GM21360 (cell line): Measurements from ENCODE around the gene LILRB5.
"Not testable (repeated sequence)": the region's sequence is repeated elsewhere in the genome, so short reads cannot be mapped to it uniquely, and the experiment has no call there.

Source experiments
- ATAC-seq: cut with Tn5 transposase; IDR thresholded peaks from one replicate; pipeline ENCODE4 v1.9.1; 2021; ENCODE audit warnings: mild to moderate bottlenecking, moderate library complexity; ENCODE audit not compliant: unreplicated experiment

The LILRB5 gene

DNA sequence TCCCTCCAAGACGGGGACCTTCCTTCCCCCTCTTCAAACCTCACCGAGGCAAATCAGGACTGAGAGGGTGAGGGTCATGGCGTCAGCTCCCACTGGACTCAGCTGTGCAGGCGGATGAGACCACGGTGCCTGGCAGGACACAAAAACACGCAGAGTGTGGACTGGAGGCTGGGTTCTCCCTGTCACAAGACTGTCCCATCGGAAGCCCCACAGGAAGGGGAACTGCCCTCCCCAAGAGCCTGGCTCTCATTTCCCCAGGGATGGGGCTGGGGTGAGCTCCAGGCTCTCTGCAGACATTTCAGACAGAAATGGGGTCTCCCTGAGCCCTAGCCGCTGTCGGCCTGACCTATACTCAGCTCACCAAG, at the start of gene LILRB5:
Gene LILRB5 (minus strand): TSS at position 158 of the 365 bp plus-strand sequence. CDS start 80 bp downstream, at position 78.
- no peak for ATAC-seq

DNA sequence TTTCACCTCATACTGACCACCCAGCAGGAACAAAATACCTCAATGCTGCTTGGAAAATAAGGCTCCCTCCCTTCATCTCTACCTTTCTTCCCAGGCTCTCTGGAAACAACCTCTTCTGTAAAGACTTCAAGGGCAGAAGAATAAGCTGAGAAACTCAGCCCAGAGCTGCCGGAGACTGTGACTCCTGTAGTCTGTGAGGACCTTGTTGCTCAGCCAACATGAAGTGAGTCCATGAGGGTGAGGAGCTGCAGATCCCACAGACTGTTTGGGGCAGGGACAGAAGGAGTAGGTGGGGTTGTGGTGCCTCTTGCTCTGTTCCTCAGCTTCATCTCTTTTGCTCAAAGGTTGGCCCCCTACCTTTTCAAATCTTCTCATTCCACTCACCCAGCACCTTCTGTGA, 48.1 kb upstream of the LILRB5 start:
- no peak for ATAC-seq

DNA sequence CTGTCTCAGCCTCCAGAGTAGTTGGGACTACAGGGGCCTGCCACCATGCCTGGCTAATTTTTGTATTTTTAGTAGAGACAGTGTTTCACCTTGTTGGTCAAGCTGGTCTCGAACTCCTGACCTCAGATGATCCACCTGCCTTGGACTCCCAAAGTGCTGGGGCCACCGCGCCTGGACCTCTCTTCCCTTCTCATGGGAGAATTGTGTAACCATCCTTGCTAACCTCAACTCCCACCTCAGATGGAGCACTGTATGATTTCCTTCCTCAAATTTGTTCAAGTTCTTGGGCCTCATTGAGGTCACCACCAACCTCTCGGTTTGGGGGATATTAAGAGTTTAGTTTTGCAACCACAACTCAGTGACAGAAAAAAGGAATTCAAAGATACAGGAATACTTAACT, 45.2 kb upstream of the LILRB5 start:
- ATAC-seq: no peak

DNA sequence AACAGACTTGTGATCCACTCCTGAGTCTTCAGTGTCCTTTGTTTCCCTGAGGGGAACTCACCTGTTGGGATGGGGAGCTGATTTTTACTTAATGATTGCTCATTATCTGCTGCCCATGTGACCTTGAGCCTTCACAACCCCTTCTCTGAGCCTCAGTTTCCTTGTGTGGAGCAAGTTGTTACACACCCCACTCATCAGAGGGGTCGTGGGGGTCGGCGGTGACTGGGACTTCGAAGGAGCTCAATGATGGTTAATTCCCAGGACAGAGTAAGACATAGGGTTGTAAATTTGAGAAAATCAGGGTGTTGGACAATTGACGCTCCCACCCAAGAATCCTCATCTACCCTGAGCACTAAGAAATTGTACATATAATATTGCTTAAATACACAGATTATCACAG, 42.4 kb upstream of the LILRB5 start:
- ATAC-seq: no peak

DNA sequence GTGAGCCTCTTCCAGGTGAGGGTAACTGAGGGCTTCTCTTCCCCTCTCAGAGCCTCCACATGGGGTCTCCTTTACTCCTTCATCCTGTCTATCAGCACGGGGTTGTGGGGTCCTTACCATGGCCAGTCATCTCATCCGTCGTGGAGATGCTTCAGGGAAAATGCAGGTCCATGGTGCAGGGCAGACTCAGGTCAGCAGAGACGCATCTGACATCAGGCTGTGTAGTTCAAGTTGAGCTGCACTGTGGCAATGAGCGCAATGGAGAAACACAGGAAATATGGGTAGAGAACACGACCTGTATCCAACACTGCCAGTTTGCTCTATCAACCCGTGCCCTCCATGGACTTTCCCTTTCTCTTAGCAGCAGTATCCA, 42.0 kb upstream of the LILRB5 start:
- ATAC-seq: no peak

DNA sequence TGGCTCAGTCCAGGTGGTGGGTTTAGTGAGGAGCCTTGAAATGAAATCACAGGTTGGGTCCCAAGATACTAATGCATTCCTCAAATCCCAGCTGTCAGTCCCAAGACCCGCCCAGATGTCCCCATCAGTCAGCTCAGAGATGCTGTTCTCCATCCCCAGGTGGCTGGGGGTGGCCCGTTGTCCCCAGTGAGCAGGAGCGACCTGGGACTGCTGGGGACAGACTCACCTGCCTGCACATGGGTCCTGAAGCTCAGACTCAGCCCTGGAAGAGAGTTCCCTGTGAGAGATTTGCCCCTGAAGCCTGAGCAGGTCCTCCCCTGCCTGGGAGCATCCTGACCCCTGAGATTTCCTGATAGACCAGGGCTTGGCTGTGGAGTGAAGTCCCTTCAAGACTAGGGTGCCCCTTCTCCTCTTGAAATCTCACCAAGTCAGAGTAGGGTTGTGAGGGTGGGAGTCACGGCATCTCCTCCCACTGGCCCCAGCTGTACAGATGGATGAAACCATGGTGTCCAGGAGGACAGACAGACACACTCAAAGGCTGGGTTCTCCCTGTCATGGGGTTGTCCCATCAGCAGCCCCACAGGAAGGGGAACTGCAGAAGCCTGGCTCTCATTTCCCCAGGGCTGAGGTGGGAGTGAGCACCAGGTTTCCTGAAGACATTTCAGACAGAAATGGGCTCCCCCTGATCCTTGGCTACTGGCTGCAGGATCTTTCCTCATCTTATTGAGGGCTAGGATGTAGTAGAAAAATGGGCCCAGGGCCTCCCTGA, 41.5 kb upstream of the LILRB5 start:
- ATAC-seq: no peak

DNA sequence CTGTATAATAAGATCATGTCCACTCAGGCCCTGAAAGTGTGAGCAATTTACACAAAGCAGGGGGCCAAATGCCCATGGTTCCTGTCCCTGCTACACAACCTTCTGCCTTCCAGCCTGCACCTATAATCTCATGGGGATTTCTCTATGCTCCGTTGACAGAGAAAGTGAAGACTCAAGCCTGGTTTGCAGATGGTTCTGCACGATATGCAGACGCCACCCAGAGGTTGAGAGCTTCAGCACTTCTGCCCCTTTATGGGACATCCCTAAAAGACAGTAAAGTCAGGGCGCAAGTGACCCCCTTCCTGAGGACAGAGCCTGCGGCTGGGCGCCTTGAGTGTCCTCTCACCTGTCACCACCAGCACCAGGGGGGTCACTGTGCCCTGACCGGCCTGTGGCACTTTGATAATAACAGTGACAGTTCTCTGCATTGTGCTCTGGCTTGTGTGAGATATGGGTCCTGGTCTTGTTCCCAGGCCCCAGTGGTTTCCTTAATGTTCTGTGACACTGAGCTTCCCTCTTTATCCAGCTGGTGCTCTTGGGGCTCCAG, 40.8 kb upstream of the LILRB5 start:
- ATAC-seq: no peak

DNA sequence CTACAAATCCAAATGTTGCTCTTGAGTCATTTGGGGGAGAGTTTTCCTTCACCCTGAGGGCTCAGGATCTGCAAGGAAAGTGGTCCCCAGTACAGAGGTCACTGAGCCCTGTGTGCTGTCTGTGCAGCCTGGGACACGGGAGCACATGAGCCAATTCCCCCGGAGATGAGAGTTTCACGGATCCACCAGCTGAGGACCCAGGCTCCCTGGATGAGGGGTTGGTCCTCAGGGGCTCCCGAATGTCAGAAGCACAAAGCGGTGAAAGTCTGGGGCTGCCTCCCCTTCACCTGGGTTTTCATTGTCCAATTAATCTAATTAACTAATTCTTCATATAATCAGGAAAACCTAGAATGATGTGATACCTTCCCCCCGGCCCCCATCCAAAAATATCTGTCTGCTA, 37.5 kb upstream of the LILRB5 start:
- ATAC-seq: no peak

DNA sequence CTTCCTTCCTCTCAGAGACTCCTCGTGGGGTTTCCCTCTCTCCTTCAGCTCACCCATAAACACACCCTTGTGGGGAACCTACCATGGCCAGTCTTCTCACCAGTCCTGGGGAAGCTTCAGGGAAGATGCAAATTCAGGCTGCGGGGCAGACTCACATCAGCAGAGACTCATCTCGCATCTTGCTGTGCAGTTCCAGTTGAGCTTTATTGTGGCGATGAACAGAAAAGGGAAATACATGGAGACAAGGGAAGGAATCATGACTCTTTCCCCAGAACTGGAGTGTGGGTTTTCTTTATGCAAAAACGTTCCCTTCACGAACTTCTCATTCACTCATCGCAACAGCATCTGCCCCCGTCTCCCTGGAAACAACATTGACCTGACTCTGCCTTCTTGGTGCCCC, 32.1 kb upstream of the LILRB5 start:
- ATAC-seq: not testable (repeated sequence)

DNA sequence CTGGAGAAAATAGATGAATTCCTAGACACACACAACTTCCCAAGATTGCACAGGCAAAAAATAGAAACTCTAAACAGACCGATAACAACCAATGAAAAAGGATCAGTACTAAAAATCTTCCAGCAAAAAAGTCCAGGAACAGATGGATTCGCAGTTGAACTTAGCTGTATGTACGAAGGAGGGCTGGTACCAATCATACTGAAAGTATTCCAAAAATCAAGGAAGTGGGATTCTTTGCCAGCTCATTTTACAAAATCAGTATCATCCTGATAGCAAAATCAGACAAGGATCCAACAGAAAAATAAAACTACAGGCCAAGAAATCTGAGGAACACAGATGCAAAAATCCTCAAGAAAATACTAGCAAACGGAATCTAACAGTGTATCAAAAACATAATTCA, 30.4 kb upstream of the LILRB5 start:
- ATAC-seq: no peak

DNA sequence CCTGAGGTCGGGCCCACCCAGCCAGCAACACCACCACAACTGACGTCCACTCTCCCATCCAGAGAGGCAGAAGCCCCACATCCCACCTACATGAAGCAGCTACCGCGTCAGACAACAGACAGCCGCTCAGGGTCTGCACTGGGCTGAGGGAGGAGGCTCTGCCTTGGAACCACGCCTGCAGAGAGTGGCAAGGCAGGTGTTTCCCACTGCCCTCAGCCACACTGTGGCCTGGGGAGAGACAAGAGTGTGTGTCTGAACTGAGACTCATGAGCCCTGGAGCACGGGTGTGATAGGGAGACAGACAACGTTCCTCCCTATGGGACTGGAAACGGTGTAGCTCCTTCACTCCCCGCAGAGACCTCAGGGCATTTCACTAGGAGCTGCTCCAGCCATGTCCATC, 29.2 kb upstream of the LILRB5 start:
- not testable (repeated sequence) for ATAC-seq

DNA sequence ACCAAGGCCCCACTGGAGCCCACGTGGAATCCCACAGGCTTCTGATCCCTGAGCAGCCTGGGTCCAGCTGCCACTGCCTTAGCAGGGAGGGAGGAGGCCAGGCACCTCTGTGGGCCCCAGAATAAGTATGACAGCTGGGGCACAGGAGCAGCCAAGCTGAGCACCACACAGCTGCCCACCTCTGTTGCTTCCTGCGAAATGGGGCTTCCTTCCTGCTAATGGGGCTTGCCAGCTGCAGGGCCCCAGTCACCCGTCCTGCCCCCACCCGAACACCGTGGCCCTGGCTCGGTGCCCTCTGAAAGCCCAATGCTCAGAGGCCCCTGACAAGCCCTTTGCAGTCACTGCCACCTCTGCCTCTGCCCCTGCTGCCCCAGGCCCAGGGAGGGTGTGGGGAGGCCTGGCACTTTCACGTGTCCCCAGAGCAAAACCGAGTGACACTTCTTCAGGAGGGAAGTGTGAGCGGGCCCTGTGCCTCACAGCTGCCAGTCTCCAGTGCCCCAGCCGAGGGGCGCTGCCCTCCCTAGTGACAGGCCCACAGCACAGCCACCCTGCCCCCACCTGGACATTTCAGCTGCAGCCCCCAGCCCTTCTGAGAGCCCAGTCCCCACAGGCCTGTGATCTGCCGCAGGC, 28.5 kb upstream of the LILRB5 start:
- not testable (repeated sequence) for ATAC-seq

DNA sequence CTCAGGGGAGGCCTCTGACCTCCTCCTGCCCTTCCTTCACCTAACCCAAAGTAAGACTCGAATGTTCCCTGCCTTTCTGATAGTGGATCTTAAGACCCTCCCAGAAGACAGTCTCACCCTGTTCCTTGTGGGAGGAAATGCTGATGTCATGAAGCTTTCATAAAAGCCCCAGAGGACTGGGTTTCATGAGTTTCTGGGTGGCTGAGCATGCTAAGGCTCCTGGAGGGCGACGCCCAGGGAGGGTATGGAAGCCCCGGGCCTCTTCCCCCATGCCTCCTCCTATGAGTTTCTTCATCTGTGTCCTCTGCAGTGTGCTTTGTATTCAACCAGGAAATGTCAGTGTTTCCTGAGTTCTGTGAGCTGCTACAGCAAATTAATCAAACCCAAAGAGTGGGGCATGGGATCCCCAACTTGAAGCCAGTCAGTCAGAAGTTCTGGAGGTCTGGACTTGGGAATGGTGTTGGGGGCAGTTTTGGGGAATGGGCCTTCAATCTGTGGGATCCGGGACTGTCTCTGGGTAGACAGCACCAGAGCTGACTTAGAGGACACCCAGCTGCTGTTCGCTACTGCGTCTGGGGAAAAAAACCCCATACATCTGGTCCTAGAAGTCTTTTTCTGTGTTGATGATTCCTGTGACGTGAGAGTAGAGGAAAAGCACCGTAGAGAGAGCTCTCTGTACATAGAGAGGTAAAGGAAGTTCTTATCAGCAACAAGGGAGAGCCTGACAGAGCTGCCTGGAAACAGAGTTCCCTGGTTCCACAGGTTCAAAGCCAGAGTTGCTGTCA, 25.8 kb upstream of the LILRB5 start:
- no peak for ATAC-seq

DNA sequence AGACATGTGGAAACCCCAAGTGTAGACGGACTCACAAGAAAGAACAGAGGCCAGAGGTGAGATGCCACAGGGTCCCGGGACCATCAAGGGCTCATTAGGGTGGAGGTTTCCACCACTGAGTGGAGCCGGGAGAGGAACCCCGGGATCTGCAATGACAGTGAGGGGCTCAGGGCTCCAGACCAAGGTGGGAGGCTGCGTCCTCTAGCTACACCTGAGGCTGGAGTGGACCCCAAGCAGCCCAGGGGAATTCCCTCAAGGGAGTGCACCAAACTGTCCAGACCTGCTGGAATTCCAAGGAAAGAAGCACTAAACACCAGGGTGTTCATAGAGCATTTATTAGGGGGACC, 24.6 kb upstream of the LILRB5 start:
- ATAC-seq: not testable (repeated sequence)

DNA sequence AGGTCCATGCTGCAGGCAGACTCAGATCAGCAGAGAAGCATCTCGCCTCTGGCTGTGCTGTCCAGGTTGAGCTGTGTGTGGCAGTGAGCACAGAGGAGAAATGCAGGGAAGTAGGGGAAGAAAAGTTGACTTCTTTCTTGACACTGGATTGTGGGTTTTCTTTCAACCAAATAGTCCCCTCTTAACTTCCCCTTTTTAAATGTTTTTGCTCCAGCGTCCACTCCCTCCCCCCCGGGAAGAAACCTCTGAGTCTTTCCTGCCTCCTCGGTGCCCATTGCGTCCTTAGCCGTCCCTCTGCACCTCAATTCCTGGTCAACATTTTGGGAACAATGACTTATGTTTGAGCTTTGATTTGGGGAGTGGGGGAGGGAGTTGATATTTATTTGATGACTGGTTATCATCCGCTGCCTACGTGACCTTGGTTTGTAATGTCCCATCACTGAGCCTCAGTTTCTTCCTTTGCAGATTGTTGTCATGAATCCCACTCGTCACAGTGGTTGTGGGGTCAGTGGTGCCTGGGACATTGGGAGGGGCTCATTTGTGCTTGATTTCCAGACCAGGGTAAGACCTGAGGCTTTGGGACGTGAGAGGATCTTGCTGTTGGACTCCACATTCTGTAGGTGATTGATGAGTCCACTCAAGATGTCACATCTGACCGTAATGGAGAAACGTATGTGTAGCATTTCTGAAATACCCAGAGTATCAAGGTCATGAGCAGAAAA, 24.1 kb upstream of the LILRB5 start, which contains the start of gene LILRB2:
Gene LILRB2 (minus strand): TSS at position 104 of the 722 bp plus-strand sequence. CDS start 614 bp downstream, outside the sequence.
- no peak for ATAC-seq

DNA sequence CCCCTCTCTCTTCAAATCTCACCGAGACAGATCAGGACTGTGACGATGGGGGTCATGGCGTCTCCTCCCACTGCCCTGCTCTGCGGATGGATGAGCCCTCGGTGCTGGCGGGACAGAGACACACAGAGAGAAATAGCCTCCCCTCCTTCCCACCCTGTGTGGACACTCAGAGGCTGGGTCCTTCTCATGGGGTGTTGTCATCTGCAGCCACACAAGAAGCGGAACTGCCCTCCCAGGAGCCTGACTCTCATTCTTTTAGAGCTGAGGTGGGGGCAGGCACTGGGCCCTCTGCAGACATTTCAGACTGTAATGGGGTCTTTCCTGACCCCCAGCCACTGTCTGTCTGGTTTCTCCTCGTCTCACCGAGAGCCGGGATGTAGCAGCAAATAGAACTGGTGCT, 23.4 kb upstream of the LILRB5 start:
- ATAC-seq: not testable (repeated sequence)

DNA sequence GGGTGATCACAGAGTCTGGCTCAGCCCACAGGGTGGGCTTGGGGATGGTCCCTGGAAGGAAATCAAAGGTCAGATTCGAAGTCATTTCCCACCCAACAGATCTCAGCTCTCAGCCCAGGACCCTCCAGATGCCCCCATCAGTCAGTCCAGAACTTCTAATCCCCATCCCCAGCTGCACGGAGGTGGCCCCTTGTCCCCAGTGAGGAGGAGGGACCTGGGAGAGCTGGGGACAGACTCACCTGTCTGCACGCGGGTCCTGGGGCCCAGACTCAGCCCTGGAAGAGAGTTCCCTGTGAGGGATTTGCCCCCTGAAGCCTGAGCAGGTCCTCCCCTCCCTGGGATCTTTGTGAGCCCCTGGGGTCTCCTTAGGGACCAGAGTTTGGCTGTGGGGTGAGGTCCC, 23.0 kb upstream of the LILRB5 start:
- not testable (repeated sequence) for ATAC-seq

DNA sequence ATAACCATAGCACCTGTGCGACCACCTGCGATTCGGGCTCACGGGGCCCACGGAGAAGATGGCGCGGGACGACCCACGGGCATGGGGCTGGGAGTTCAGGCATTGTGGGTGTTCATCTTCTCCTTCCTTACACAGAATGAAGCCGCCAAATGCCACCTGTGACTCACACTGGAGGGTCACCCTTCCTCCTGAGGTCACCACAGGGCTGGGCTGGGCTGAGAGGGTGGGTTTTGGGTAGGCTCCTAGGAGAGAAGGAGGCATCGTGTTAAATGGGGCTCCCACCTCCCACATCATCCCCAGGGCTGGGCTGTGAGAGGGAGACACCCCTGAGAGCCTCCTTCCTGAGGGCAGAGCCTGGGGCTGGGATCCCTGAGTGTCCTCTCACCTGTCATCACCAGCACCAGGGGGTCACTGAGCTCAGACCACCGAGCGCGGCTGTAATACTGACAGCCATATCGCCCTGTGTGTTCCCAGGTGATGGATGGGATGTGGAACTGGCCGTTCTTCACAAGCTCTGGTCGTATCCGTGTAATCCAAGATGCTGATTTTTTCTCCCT, 22.4 kb upstream of the LILRB5 start:
- ATAC-seq: no peak

DNA sequence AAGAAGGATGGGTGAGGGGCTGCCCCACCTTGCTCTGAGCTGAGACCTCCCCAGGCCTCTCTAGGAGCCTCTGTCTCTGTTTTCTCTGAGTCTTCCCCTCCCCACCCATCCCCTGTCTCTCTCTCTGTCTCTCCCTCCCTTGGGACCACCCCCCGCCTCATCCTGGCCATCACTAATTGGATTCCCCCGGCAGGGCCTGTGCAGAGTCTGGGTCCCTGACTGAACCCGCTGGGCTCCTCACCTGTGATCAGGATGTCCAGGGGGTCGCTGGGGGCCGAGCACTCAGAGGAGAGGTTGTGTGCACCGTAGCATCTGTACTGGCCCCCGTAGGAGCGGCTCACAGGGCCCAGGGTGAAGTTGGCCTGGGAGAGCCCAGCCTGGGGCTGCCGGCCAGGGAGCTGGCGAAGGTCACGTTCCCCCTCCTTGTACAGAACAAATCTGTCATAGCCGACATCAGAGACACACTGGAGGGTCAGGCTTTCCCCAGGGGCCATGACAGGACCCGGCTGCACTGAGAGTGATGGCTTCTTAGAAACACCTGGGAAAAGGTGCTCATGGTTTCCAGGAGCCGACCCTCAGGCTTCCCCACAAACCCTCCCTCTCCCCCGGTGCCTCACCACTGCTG, 21.6 kb upstream of the LILRB5 start:
- ATAC-seq: not testable (repeated sequence)

DNA sequence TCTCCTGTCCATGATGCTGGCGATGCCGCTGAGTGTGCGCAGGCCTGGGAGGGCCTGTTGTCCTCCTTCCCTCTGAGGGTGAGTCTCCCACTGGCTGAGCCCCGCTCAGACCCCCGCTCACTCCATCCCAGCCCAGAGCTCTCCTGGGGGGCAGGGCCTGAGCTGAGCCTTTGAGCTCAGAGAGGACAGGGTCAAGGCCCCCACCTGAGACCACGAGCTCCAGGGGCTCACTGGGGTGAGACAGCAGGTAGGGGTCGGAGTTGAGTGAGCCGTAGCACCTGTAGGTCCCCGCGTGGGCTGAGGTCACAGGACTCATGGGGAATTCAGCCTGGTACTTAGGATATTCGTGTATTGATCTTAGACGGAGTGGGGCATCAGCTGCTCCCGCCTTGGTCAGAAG, 21.0 kb upstream of the LILRB5 start:
- ATAC-seq: not testable (repeated sequence)
